Amniotic epithelial cell (primary cell): ENCODE data around the gene TSPOAP1.
A peak's percentile ranks its signal among the peaks of the same experiment; 100 is the strongest.

Experiments
- DNase-seq: peaks from one replicate; pipeline ENCODE4 v3.0.0-alpha.2; 2010; ENCODE audit warnings: low read depth

The TSPOAP1 gene

GRCh38 chr17:58316260-58316960 is 12.2 kb downstream of the TSPOAP1 start:
- no peak for DNase-seq

GRCh38 chr17:58315750-58316149 is 12.8 kb downstream of the TSPOAP1 start:
- DNase-seq = no peak

GRCh38 chr17:58315281-58315711 is 13.3 kb downstream of the TSPOAP1 start:
- DNase-seq = no peak

GRCh38 chr17:58314706-58315015 is 13.9 kb downstream of the TSPOAP1 start:
- DNase-seq = no peak

DNA sequence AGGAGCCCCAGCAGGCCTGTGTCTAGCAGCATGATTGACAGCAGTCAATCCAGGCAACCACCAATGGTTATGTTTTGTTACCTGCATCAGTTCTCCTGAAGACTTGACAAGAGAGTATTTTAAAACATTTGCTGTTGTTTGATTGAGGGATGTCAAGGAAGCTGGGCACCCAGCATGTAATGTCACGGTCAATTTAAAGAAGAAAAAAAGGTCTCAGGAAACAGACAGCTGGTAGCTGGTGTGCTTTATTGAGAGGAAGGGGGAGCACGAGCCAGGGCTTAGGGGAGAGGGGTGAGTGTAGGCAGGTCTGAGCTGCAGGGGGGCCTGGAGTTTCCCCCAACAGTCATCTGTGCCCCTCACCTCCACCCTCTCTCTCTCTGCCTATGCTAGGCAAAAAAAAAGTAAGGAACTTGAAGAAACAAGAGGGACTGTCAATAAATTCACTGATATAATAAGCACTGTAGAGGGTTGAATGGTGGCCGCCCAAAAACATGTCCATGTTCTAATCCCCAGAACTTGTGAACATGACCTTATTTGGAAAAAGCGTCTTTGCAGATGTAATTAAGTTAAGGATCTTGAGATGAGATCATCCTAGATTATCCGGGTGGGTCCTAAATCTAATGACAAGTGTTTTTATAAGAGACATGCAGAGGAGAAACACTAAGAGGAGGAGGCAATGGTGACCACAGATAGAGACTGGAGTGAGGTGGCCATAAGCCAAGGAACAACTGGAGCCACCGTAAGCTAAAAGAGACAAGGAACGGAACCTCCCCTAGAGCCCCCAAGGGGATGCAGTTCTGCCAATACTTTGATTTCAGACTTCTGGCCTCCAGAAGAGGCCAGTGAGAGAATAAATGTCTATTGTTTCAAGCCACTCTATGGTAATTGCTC is 14.5 kb downstream of the TSPOAP1 start:
- no peak for DNase-seq

DNA sequence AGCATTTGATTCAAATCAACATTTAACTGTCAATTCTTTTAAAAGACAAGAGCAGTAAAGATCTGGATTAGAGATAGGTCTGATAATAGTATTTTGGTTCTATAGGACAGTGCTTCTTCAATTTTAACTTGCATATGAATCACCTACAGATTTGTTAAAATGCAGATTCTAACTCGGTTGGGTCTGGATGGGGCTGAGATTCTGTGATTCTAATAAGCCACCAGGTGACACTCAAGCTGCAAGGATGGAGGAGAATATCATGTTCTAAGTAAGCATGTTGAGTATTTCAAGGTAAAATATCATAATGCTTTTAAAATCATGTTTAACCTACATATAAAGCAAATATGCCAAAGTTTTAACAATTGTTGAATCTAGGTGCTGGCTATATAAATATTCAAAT is 15.8 kb downstream of the TSPOAP1 start:
- DNase-seq = no peak

DNA sequence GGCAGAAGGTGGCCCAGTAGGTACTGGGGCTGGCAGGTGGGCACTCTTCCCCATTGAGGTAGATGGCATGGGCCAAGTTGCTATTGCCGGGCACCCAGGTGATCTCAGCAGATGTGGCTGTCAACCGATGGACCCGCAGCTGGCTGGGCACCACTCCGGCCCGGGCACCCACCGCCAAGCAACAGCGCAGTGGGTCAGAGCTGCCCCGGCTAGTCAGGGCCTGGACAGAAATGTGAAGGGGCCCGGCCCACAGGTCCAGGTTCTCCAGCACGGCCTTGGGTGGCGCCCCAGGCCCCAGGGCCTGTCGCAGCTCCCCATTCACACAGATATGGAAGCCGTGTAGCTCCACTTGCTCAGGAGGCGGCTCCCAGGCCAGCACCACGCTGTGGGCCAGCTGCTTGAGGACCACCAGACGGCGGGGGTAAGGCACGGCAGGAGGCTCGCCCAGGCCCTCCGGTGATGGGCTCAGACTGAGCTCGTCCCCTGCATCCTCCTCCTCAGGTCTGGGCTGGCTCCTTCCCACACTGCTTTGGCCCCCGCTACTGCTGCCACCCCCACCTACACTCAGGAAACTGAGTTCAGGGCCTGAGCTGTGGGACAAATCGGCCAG is 16.5 kb downstream of the TSPOAP1 start:
- no peak for DNase-seq

DNA sequence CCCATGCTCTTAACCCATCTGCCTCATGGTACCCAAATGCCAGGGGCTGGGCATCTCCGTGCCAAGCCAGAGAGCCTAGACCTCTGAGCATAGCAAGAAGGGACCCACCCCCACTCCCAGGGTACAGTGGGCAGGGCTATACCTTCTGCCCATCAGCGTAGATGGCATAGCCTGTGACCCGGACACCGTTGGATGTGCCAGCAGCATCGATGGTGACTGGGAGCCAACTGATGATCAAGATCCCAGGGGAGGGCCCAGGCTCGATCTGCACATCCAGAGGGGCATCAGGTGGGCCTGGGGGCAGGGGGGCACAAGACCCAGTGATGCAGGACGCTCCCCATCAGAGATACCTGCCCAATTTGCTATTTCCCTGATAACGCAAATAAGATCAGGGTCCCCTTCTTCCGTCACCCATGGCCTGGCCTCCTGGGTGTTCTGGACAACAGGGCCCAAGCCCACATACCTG is 17.1 kb downstream of the TSPOAP1 start:
- no peak for DNase-seq

DNA sequence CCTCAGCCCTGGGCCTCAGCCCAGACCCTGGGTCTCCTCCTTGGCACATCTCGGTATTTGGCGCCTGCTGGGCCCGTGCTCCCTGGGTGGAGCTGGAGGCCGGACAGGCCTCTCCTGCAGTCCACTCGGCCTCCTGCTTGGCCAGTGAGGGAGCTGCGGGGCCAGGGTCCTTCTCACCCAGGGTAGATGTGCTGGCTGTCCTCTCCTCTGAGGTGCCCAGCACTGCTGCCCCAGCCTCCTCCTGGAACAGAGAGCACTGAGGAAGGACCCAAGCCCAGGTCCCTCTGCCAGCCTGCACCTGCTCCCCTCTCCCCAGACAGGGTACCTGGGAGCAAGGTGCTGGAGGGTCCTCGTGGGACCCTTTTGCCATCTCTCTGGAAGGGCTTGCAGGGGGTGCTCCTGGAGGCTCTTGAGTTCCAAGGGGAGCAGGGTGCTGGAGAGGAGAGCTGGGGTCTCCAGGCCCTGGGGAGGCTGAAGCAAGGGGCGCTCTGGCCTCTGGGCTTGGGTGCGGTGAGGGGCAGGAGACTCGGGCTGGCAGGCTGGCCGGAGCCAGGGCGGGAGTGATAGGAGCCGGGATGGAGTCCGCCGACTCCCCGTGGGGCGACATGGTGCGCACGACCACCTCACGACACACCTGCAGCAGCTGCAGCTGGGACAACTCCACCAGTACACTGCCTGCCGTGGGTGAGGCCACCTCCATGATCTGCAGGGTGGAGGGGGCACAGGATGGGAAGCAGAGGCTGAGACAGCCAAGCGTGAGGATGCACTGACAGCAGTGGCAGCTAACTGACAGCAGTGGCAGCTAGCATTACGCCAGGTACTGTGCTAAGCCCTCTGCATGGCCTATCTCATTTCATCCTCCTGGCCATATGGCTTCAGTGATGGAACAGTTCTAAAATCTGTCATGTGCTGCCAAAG is 17.8 kb downstream of the TSPOAP1 start:
- DNase-seq = no peak

- no peak for DNase-seq
Observed at GRCh38 chr17:58309918-58310259, 18.7 kb downstream of the TSPOAP1 start.

GRCh38 chr17:58308985-58309917 is 19.3 kb downstream of the TSPOAP1 start:
- no peak for DNase-seq

- no peak for DNase-seq
Observed at GRCh38 chr17:58308173-58308984, 20.2 kb downstream of the TSPOAP1 start.

- no peak for DNase-seq
Observed at GRCh38 chr17:58307468-58308172, 21.0 kb downstream of the TSPOAP1 start.

GRCh38 chr17:58306131-58306951 is 22.3 kb downstream of the TSPOAP1 start:
- DNase-seq = no peak

- DNase-seq = no peak
Observed at GRCh38 chr17:58305626-58306025, 23.0 kb downstream of the TSPOAP1 start.

- no peak for DNase-seq
Observed at GRCh38 chr17:58304750-58305486, 23.7 kb downstream of the TSPOAP1 start.

DNA sequence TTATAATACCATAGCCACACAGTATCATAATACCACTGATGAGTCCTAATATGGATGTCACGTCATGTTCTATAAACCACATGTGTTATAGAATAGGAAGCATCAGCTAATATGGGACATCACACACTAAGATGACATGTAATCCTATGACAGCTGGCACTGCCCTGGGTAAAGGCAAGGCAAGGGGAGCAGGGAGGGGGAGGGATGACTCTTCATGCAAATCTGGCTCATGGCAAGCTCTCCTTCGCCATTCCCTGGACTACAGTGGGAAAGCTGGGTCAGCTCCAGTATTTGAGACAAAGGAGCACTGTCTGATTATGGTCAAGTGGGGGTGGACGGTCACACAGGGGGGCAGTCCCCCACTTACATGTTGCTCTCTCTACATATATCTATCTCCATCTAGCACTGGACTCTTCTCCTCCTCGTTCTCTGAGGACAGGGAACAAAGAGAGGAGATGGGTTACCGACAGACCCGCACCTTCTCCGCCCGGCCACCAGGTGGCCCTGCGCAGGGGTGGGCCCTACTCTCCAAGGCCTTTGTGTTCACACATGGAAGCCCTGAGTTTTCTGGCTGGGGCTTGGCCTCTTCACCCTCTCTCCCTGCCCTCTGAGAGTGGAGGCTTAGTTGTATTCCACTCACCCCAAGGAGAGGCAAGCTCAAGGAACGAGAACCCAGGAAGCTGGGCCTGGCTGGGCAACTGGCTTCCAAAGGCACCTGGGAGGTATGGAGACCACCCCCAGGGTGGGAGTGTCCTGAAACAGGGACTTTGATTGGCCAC is 24.4 kb downstream of the TSPOAP1 start:
- peak; percentile 16 for DNase-seq
